HEK293T (cell line): Measurements from ENCODE around the gene HPDL.

Experiments
- CTBP1 ChIP-seq: fragments of 450-650 bp; IDR thresholded peaks from 2 replicates; pipeline ENCODE4 v1.6.1; 2016; ENCODE audit warnings: borderline replicate concordance
- HDGF ChIP-seq: fragments of 450-650 bp; IDR thresholded peaks from 2 replicates; pipeline ENCODE4 v1.6.1; 2017; ENCODE audit warnings: antibody characterized with exemption, borderline replicate concordance
- SP1 ChIP-seq: fragments of 450-650 bp; IDR thresholded peaks from 2 replicates; pipeline ENCODE4 v1.6.1; 2017
- ZNF384 ChIP-seq: fragments of 450-650 bp; IDR thresholded peaks from 2 replicates; pipeline ENCODE4 v1.6.1; 2016

GRCh38 chr1:45356186-45356585 is 29.5 kb downstream of the HPDL start:
- no peak for TF ChIP-seq HDGF
- no peak for TF ChIP-seq CTBP1
- TF ChIP-seq SP1: no peak
- no peak for TF ChIP-seq ZNF384
